H54 (cell line): ENCODE measurements around the gene GSTT4.
"Not testable (repeated sequence)": the region's sequence is repeated elsewhere in the genome, so short reads cannot be mapped to it uniquely, and the experiment has no call there.

Source experiments
- DNase-seq: peaks from one replicate; pipeline ENCODE4 v3.0.0; 2011; ENCODE audit warnings: low spot score, mixed read lengths; ENCODE audit not compliant: insufficient read length
- FAIRE-seq: peaks from 3 replicates; lab custom pipeline; 2011; peaks lifted over from hg19 to GRCh38; lab: Jason Lieb, UNC
- POLR2A ChIP-seq: IDR thresholded peaks from 2 replicates; pipeline ENCODE4 v1.6.1; 2011; ENCODE audit warnings: low read depth, mild to moderate bottlenecking, low read length

The GSTT4 gene

GRCh38 chr22:24005201-24005600 lies at the start of gene GSTT4:
Gene GSTT4 (minus strand): TSS chr22:24005453. CDS start chr22:24005356, 97 bp downstream.
- FAIRE-seq = no peak
- no peak for TF ChIP-seq POLR2A
- DNase-seq = no peak

- no peak for DNase-seq
- no peak for TF ChIP-seq POLR2A
- FAIRE-seq = no peak
Measured at GRCh38 chr22:24054356-24054755, 49.1 kb upstream of the GSTT4 start.

- DNase-seq = no peak
- FAIRE-seq = no peak
- TF ChIP-seq POLR2A = no peak
Measured at GRCh38 chr22:24053481-24054226, 48.4 kb upstream of the GSTT4 start.

GRCh38 chr22:24051568-24051967 lies 46.3 kb upstream of the GSTT4 start:
- FAIRE-seq = no peak

GRCh38 chr22:24051028-24051427 lies 45.8 kb upstream of the GSTT4 start:
- no peak for TF ChIP-seq POLR2A
- FAIRE-seq = no peak

More at GRCh38 chr22:24051568-24051967, 46.3 kb upstream of the GSTT4 start:
- TF ChIP-seq POLR2A = no peak
- no peak for DNase-seq

GRCh38 chr22:24049978-24050377 lies 44.7 kb upstream of the GSTT4 start:
- FAIRE-seq (no peak), DNase-seq (no peak)
- no peak for TF ChIP-seq POLR2A

More at GRCh38 chr22:24051028-24051427, 45.8 kb upstream of the GSTT4 start:
- no peak for DNase-seq

GRCh38 chr22:24049211-24049610 lies 44.0 kb upstream of the GSTT4 start:
- FAIRE-seq (no peak), DNase-seq (no peak)
- TF ChIP-seq POLR2A = no peak

- no peak for TF ChIP-seq POLR2A
- no peak for FAIRE-seq
Measured at GRCh38 chr22:24046024-24046423, 40.8 kb upstream of the GSTT4 start.

GRCh38 chr22:24043958-24044357 lies 38.7 kb upstream of the GSTT4 start:
- no peak for DNase-seq
- no peak for TF ChIP-seq POLR2A
- FAIRE-seq = no peak

More at GRCh38 chr22:24046024-24046423, 40.8 kb upstream of the GSTT4 start:
- no peak for DNase-seq

- DNase-seq, FAIRE-seq: not testable (repeated sequence)
Measured at GRCh38 chr22:24043465-24043864, 38.2 kb upstream of the GSTT4 start.

GRCh38 chr22:24040946-24041345 lies 35.7 kb upstream of the GSTT4 start:
- DNase-seq (no peak), FAIRE-seq (no peak)
- TF ChIP-seq POLR2A = no peak

GRCh38 chr22:24039046-24039445 lies 33.8 kb upstream of the GSTT4 start:
- no peak for FAIRE-seq
- no peak for DNase-seq
- no peak for TF ChIP-seq POLR2A

GRCh38 chr22:24037851-24038765 lies 32.9 kb upstream of the GSTT4 start:
- DNase-seq (no peak), FAIRE-seq (no peak)
- no peak for TF ChIP-seq POLR2A

- TF ChIP-seq POLR2A = no peak
- DNase-seq = no peak
- FAIRE-seq = no peak
Measured at GRCh38 chr22:24035296-24035695, 30.0 kb upstream of the GSTT4 start.
